ENCODE data around the gene SMIM7.

GRCh38 chr19:16641695-16642094, 18.2 kb downstream of the SMIM7 start:
- TF ChIP-seq CTCF (IDR thresholded peaks at IDR 0.05) (no peak), POLR2AphosphoS5 (IDR thresholded peaks at IDR 0.05) (no peak), POLR2A (IDR thresholded peaks at IDR 0.05) (no peak)

Measured in sigmoid colon (tissue), 4 donors.